Activated CD4-positive, alpha-beta T cell treated with anti-CD3 and anti-CD28 coated beads, Interleukin-2, amount 50 U/mL, for 16 hours (primary cell): ENCODE data around the gene SPATA19.
"Not testable (repeated sequence)": the region's sequence is repeated elsewhere in the genome, so short reads cannot be mapped to it uniquely, and the experiment has no call there.

Experiments used
- DNase-seq: peaks from one replicate; pipeline ENCODE4 v3.0.0-alpha.2; 2020

SPATA19 gene

GRCh38 chr11:133845413-133845812, at the start of gene SPATA19:
Gene SPATA19, minus strand, starts transcription at chr11:133845513. Its CDS starts 67 bp downstream, at chr11:133845446.
- DNase-seq = no peak

GRCh38 chr11:133895061-133895479, 49.8 kb upstream of the SPATA19 start:
- no peak for DNase-seq

GRCh38 chr11:133893381-133893780, 48.1 kb upstream of the SPATA19 start:
- no peak for DNase-seq

DNA sequence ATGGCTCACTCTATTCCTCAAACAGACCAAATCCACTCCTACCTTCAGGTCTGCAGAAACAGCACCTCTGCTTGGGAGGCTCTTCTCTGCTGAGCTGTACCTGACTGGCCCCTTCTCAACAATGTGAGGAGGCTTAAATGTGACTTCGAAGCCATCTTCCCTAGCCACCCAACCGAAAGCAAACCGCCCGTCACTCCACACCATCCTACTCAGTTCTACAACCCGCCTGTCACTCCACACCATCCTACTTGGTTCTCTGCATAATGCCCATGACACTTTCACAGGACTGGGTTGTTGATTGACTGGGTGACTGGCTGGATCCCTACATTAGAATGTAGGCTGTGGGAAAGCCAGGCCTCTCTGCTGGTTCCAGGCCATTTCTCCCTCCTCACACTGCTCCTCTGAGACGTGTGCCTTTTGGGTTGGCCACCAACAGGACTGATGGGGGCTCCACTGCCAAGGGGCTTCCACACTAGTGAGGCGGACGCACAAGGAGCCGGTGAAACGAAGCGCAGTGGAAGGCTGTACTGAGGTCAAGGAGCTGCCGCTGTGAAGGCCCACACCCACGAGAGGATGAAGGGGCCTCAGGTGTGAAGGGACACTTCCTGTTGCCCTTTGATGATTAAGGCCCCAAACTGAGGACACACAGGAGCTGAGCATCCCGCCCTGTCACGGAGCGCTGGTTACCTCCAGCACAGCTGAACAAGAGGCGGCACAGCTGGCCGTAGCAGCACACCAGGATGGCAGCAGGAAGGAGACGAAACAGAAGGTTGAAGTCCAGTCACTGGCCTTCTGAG, 47.5 kb upstream of the SPATA19 start:
- DNase-seq = no peak

DNA sequence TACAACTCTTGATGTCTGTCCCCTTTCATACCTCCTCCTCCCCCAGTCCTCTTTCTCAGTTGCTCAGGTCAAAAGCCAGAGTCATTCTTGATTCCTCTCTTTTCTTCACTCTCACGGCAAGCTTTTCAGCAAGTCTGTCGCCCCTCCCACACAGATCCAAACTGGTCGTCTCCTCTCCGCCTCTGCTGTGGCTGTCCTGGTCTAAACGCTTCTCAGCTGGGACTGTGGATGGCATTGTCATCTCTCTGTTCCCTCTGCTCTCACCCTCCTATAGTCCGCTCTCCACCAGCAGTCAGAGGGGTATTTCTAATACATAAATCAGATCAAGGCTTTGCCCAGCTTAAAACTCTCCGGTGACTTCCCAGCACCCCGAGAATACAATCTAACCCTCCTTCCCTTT, 46.8 kb upstream of the SPATA19 start:
- DNase-seq = no peak

DNA sequence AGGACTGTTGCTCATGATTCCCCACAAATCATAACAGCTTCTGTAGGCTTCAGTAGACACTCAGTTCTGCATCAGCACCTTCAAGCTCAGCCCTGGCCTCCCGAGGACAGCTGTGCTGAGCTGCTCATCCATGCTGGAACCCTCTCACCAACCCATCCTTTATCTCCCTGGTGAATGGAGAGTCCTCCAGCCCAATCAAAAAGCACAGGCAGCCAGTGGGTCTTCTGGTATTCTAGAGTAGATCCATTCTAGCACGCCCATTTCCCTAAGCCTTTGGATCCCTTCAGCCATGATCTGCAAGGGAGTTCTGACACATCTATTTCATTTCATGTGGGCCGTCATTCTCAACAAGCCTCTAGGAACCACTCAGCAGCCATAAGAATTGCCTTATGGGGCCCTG, 44.6 kb upstream of the SPATA19 start:
- no peak for DNase-seq

DNA sequence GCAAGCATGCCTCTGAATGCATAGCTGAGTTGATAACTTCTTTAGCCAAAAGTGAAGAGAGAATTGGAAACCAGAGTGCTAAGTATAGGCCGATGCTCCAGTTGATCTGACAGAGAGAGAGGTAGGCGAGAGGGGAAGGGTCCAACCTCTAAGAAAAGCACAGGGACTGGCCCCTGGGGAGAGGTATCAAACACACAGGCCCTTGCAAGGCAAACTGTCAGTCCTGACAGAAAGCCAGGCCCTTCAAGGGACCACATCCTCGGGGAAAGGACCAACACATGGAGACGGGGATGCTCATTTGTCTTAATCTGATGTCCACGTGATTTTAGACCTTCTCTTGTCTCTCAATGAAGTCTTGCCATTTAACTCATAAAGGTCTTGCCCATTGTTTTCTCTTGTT, 43.9 kb upstream of the SPATA19 start:
- DNase-seq = no peak

DNA sequence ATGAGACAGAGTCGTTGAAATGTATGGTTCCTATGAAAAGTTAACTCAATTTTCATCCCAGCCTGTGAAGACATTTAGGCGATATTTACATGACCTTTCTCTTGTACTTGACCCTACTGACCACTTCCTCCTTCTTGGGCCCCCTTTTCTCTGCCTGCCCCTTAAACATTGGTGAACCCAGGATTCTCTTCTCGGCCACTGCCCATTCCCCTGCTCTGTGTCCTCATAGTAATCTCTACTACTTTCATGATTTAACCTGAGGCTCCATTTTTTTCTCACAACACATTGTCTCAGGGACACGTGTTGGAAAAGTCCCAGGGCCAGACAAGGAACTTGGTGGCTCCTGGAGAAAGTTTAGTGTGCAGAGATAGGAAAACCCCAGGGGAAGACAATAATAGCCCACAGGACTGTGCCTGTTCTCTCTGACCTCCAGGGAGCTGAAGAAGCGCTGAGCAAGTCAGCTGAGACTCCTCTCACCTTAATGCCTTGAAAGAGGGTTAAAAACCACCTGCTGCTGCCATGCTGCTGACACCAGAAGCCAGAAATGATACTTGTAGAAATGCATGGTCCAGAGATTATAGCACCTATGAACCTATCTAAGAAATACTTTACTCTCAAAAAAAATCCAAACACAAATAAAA, 42.5 kb upstream of the SPATA19 start:
- no peak for DNase-seq

DNA sequence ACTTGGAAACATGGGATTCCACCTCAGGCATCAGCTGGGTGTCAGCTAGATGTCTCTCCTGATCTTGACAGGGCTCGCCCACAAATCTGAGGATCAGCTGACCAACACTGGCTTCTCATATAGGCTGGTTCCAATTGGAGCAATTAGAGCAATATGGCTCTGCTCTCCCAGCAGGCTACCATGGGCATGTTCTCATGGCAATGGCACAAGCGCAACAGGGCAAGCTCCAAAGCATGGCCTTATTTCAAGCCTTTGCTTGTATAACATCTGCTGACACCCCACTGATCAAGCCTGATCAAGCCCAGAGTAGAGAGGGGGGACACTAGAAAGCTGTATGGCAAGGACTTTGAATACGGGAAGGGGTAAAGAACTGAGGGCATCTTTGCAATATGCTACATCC, 40.7 kb upstream of the SPATA19 start:
- DNase-seq = no peak

GRCh38 chr11:133872160-133872559, 26.8 kb upstream of the SPATA19 start:
- DNase-seq = no peak

- no peak for DNase-seq
Measured at GRCh38 chr11:133867456-133867855, 22.1 kb upstream of the SPATA19 start.

GRCh38 chr11:133865466-133865865, 20.2 kb upstream of the SPATA19 start:
- no peak for DNase-seq

GRCh38 chr11:133864756-133865155, 19.4 kb upstream of the SPATA19 start:
- DNase-seq = no peak

DNA sequence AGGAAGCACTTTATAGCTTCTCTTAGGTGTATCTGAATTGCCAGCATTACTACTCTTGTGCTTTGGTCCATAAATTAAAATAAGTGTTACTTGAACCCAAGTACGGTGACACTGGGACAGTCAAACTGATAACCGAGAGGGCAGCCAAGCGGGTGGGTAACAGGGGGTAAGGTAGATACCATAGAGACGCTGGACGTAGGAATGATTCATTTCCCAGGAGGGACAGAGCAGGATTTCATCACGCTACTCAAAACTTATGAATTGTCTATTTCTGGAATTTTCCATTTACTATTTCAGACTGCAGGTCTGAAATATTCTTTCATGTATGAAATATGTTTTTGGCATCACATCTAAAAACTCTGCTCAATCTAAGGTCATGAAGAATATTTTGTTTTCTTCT, 14.8 kb upstream of the SPATA19 start:
- DNase-seq = no peak

DNA sequence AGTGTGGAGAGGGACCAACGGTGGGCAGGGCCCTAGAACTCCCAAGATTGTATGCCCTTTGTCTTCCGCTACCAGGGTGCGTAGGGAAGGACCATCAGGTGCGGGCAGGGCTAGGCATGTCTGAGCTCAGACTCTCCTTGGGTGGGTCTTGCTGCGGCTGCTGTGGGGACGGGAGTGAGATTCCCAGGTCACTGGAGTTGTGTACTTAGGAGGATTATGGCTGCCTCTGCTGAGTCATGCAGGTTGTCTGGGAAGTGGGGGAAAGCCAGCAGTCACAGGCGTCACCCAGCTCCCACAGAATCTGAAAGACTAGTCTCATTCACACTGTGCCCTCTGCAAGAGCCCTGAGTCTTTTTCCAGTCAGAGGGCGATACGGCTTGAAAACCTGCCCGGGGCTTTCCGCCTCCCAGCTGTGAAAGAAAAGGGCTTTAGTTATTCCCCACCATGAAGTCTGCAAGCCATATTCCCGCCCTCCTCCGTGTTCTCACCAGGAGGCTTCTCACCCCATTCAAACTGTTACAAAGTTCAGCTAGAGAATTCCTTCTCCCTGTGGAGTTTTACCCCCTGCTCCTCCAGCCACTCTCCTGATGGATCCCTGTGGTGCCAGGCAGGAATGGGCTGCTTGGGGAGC, 9.1 kb upstream of the SPATA19 start:
- not testable (repeated sequence) for DNase-seq

- no peak for DNase-seq
Measured at GRCh38 chr11:133844217-133844616, 1.1 kb downstream of the SPATA19 start.

DNA sequence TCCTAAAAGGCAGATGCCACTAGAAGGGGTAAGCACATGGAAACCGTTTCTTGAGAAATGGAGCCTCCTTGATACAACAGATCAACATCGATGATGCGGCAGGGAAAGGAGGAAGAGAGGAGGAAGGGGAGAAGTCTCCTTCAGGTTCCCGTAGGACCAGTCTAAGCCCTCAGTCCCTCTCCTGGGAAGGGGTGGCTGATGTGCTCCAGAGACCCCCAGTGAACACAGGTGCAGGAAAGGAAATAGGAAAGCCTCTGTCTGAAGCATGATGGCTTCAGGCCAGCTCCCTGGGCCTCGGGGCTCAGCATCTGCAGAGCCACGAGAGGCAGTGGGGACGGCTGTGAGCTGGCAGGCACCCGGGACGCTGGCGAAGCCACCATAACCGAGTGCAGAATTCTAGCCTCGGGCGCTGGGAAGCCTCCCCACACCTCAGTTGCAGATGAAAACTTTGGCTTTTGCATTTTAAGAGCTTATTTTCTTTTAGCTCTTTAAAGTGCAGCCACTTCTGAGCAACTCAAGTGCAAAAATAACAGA, 1.8 kb downstream of the SPATA19 start:
- no peak for DNase-seq

DNA sequence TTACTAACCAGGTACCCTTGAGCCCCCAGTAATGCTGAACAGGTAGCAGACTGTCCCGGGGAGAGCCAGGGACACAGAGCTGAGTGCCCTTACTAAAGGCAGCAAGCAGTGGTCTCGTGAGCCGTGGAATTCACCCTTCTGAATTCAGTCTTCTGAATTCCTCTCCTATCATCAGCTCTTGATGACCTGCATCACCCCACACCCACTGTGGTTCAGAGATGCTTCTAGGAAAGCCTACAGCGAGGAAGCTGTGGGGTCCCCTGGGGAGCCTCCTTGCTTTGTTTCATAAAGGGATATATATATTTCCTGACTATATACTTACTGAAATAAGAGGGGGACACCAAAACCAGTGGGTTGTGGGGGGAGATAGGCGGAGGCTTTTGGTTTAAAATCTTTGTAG, 2.6 kb downstream of the SPATA19 start:
- DNase-seq = no peak

- no peak for DNase-seq
Measured at GRCh38 chr11:133842053-133842452, 3.3 kb downstream of the SPATA19 start.

DNA sequence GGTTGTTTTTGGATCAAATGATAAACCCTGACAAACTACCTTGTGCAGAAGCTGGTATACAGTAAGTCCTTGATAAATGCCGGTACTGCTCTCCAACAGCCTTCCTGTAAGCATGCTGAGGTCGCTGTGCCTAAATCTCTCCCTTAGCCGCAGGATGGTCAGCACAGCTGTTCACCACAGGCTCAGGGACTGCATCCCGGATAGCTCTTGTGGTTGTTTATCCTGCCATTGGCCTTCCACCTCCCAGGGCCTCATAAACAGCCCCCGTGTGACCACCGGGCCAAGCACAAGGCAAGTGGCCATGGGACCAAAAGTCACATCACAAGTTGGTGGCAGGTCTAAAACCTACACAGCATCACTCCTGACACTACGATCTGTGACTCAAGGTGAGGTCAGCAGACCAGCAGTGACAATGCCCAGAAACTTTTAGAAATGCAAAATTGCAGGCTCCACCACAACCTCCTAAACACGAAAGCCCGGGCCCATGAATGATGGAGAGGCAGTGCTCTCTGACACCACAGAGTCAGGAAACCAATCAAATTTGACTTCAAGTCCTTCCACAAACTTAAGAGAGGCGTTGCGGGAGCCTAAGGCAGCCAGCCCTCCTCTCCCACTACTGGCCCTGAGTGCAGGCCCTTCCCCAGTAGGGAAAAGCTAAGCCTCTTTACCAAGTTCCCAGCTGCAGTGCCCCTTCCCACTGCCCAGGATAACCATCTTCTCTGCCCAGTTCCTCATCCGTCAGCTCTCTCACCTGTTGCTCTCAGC, 3.9 kb downstream of the SPATA19 start:
- DNase-seq = no peak

GRCh38 chr11:133840479-133840941, 4.8 kb downstream of the SPATA19 start:
- no peak for DNase-seq

GRCh38 chr11:133835593-133836548, 9.4 kb downstream of the SPATA19 start:
- DNase-seq = no peak
